Astrocyte of the cerebellum (primary cell): ENCODE measurements around the gene PKD2.

Source experiments
- DNase-seq: peaks from one replicate; pipeline ENCODE4 v3.0.0-alpha.2; 2011; ENCODE audit warnings: low read depth
- H3K4me3 ChIP-seq: 2 replicates; pipeline ENCODE4 v1.5.1; 2011; ENCODE audit warnings: mild to moderate bottlenecking, low read depth, low read length, moderate library complexity
- in situ Hi-C: cut with HindIII; loops from 2 replicates; pipeline ENCODE4 v1.10.0; 2017; ENCODE audit warnings: low sequenced_read_pairs
- TF ChIP-seq, protein P1 (sequence below): IDR thresholded peaks from 2 replicates; pipeline ENCODE4 v1.5.1; 2012; ENCODE audit warnings: low read length, low read depth, moderate library complexity, mild to moderate bottlenecking; ENCODE audit errors: missing control alignments

The PKD2 gene

DNA sequence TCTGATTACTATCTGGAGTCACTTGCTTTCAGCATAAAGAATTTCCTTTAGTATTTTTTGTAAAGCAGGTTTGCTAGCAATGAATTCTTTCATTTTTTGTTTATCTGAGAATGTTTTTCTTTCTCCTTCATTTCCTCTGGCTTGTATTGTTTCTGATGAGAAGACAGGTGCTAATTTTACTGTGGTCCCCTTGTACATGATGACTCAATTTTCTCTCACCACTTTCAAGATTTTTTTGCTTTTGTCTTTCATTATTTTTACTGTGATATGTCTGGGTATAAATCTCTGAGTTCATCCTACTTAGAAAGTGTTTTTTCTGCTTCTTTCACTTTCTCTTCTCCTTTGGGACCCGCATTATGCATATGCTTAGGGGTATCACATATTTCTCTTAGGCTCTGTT lies 62.6 kb downstream of the PKD2 start:
- H3K4me3 ChIP-seq: no peak overlapping the region
- no peak for DNase-seq
- TF ChIP-seq, protein P1, sequence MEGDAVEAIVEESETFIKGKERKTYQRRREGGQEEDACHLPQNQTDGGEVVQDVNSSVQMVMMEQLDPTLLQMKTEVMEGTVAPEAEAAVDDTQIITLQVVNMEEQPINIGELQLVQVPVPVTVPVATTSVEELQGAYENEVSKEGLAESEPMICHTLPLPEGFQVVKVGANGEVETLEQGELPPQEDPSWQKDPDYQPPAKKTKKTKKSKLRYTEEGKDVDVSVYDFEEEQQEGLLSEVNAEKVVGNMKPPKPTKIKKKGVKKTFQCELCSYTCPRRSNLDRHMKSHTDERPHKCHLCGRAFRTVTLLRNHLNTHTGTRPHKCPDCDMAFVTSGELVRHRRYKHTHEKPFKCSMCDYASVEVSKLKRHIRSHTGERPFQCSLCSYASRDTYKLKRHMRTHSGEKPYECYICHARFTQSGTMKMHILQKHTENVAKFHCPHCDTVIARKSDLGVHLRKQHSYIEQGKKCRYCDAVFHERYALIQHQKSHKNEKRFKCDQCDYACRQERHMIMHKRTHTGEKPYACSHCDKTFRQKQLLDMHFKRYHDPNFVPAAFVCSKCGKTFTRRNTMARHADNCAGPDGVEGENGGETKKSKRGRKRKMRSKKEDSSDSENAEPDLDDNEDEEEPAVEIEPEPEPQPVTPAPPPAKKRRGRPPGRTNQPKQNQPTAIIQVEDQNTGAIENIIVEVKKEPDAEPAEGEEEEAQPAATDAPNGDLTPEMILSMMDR: no peak
- in situ Hi-C loops: loop anchor here (5.0 kb wide), 1 partner anchor 272 kb away; no protein-coding TSS in a partner anchor

GRCh38 chr4:88075336-88075735 lies 67.9 kb downstream of the PKD2 start:
- DNase-seq: no peak
- H3K4me3 ChIP-seq: no peak overlapping the region
- TF ChIP-seq, protein P1: no peak
- in situ Hi-C loops: no loop called here

DNA sequence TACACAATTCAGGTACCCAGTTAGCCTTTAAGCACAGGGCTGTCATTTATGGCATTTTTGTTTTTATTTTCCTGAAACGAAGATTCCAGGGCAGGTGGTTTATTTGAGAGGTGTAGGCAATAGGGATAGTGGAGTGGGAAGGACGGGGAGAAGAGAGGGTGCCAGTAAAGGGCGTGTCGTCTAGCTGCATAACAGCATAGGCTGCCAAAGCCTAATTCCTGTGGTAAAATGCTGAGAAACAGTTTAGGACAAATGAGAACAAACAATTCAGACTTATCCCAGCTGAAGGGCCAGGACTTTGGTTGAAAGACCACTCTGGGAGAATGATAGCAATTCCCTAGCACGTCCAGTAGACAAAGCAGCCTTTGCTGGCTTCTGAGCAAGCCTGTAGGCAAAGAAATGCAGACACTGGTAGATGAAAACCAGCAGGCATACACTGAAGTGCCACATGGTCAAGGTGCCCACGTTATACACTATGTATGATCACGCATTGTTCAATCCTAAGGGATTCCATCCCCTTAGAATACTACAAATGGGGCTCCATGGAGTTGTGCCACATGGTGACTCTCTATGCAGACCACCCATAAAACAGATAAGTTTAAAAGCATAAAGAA lies 70.6 kb downstream of the PKD2 start:
- in situ Hi-C loops: no loop called here

DNA sequence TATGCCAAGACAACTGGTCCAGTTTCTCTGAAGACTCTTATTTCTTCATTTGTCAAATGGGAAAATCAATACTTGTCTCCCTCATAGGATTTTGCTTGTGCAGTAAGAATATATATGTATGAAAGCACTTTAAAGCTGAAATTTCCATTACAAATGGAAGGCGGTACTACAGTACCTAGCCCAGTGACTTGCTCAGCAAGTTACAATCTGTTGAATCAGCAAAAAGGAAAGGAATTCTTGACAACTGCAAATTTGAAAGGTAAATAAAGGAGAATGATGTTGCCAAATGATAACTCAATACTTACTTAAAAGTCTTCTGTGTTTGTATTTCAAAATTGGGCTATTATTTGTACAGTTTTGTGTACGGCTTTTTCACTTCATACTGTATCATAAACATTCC lies 71.1 kb downstream of the PKD2 start:
- TF ChIP-seq, protein P1: no peak
- in situ Hi-C loops: no loop called here
- DNase-seq: no peak
- H3K4me3 ChIP-seq: no peak overlapping the region

More for the DNA sequence above, 70.6 kb downstream of the PKD2 start:
- no peak overlapping the region for H3K4me3 ChIP-seq
- TF ChIP-seq, protein P1: no peak
- DNase-seq: peak; percentile 33

DNA sequence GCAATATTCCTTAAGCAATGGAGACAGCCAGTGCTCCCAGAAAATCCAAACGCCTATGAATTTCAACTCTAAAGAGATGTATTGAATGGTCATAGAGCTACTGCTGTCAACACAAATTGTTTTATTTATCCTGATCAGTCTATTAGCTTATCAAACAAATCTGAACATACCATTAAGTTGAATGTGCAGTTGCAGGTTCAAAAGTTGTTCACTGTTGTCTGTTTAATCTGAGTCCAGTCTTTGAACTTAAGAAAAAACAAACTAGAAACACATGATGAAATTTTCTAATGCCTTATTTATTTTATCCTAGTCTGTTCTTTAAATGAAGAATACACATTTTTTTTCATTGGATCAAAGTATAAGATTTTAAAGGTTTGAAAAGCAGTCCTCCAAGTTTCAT lies 73.2 kb downstream of the PKD2 start:
- TF ChIP-seq, protein P1: no peak
- in situ Hi-C loops: no loop called here

GRCh38 chr4:88087004-88087403 lies 79.6 kb downstream of the PKD2 start:
- TF ChIP-seq, protein P1: no peak
- in situ Hi-C loops: no loop called here
- H3K4me3 ChIP-seq: no peak overlapping the region
- no peak for DNase-seq

More for the DNA sequence above, 73.2 kb downstream of the PKD2 start:
- DNase-seq: no peak
- no peak overlapping the region for H3K4me3 ChIP-seq

- no peak overlapping the region for H3K4me3 ChIP-seq
- in situ Hi-C loops: no loop called here
- DNase-seq: no peak
- TF ChIP-seq, protein P1: no peak
Measured at GRCh38 chr4:88090898-88091297, 83.5 kb downstream of the PKD2 start.
